ENCODE results near the gene SLC25A25. TPM values are rescaled to one million over a fixed set of nuclear protein-coding genes. Genes with fewer than 3 reads are reported as not detected.

The SLC25A25 gene
- total RNA-seq, 1 donor from 2014 or later, result 8.5 TPM

DNA sequence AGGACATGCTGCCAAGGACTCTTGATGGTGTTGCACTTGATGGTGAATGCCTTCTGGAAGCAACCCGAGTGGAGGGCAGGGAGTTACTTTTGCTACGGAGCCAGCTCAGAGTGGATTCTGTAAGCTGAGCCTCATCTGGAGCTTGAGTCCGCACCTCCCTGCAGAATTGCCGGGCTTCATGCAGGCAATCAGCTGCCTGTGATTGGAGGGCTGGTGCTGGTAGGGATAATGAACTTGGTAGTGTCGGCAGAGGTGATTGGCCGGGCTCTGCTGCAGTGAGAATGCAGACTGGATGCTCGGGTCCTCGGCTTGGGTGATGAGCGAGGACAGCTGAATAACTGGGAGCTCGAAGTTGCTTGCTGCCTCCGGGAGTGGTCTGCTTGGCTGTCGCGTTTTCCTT is 23.1 kb downstream of the SLC25A25 start:
- Histone ChIP-seq H3K4me2 (no peak overlapping the region), H3K4me1 (peaks cover 12% of the 10 kb centered on the region), H3K79me2 (ENCODE audit: low read depth) (peaks cover 12% of the 10 kb centered on the region), H3K27me3 (no peaks in the 10 kb centered on the region), H4K20me1 (ENCODE audit: low read depth) (peaks cover 22% of the 10 kb centered on the region), H3K4me3 (no peak overlapping the region), H2AFZ (replicated peaks) (no peak overlapping the region), H3K9me3 (ENCODE audit: low read depth) (no peaks in the 10 kb centered on the region), H3K27ac (no peak overlapping the region), H3F3A (ENCODE audit: low read depth) (peaks cover 4% of the 10 kb centered on the region), H3K9ac (no peak overlapping the region), H3K36me3 (no peaks in the 10 kb centered on the region)
- Mint-ChIP-seq H3K9me3 (no peaks in the 10 kb centered on the region), H3K4me3 (peak overlapping the region; percentile 75), H3K4me1 (peaks cover 42% of the 10 kb centered on the region), H3K27me3 (ENCODE audit: insufficient read depth, low read depth) (peaks cover 3% of the 10 kb centered on the region), H3K27ac (peak overlapping the region; percentile 50), H3K36me3 (peaks cover 2% of the 10 kb centered on the region)
- DNase-seq (ENCODE audit: low spot score), result no peak
- TF ChIP-seq EZH2phosphoT487 (IDR thresholded peaks at IDR 0.05) (no peak), EZH2 (IDR thresholded peaks at IDR 0.05) (no peak)
- TF ChIP-seq, protein P1, sequence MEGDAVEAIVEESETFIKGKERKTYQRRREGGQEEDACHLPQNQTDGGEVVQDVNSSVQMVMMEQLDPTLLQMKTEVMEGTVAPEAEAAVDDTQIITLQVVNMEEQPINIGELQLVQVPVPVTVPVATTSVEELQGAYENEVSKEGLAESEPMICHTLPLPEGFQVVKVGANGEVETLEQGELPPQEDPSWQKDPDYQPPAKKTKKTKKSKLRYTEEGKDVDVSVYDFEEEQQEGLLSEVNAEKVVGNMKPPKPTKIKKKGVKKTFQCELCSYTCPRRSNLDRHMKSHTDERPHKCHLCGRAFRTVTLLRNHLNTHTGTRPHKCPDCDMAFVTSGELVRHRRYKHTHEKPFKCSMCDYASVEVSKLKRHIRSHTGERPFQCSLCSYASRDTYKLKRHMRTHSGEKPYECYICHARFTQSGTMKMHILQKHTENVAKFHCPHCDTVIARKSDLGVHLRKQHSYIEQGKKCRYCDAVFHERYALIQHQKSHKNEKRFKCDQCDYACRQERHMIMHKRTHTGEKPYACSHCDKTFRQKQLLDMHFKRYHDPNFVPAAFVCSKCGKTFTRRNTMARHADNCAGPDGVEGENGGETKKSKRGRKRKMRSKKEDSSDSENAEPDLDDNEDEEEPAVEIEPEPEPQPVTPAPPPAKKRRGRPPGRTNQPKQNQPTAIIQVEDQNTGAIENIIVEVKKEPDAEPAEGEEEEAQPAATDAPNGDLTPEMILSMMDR (IDR thresholded peaks at IDR 0.05), result no peak

DNA sequence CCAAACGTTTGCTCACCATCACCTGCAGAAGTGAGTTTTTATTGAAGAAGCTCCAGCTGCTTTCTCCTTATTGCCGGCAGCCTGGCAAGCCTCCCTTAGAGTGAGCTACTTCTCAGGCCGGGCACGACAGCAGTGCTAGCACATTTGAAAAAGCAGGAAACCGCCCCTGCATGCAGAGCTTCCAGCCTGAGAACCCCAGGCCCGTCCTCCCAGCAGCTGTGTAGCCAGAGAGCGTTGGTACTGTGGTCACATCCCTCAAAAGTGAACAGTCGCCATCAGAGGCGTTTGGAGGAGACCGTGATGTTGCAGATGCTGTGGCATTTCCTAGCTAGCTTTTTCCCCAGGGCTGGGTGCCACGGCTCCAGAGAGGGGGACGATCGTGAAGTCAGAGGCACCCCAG is 23.5 kb downstream of the SLC25A25 start:
- no peak overlapping the region for H3K9ac ChIP-seq
- peaks cover 22% of the 10 kb centered on the region for H4K20me1 ChIP-seq (ENCODE audit: low read depth)
- Mint-ChIP-seq H3K4me3 (peak overlapping the region; percentile 39), H3K36me3 (peaks cover 2% of the 10 kb centered on the region), H3K27me3 (ENCODE audit: insufficient read depth, low read depth) (peaks cover 3% of the 10 kb centered on the region), H3K9me3 (no peaks in the 10 kb centered on the region), H3K27ac (peak overlapping the region; percentile 94), H3K4me1 (peaks cover 44% of the 10 kb centered on the region)
- DNase-seq (ENCODE audit: low spot score), result no peak
- TF ChIP-seq, protein P1 (IDR thresholded peaks at IDR 0.05), result no peak
- TF ChIP-seq EZH2 (IDR thresholded peaks at IDR 0.05) (no peak), EZH2phosphoT487 (IDR thresholded peaks at IDR 0.05) (no peak)
- peaks cover 6% of the 10 kb centered on the region for H3F3A ChIP-seq (ENCODE audit: low read depth)
- H3K27me3 ChIP-seq, result no peaks in the 10 kb centered on the region
- no peak overlapping the region for H3K4me2 ChIP-seq
- H3K79me2 ChIP-seq (ENCODE audit: low read depth), result peaks cover 16% of the 10 kb centered on the region
- no peak overlapping the region for H3K4me3 ChIP-seq
- H3K36me3 ChIP-seq, result no peaks in the 10 kb centered on the region
- no peak overlapping the region for H2AFZ ChIP-seq (replicated peaks)
- H3K4me1 ChIP-seq, result peaks cover 12% of the 10 kb centered on the region
- H3K9me3 ChIP-seq (ENCODE audit: low read depth), result no peaks in the 10 kb centered on the region
- H3K27ac ChIP-seq, result no peak overlapping the region

GRCh38 chr9:128092199-128092977 is 24.4 kb downstream of the SLC25A25 start:
- no peak overlapping the region for H3K4me2 ChIP-seq
- H3K36me3 ChIP-seq, result no peaks in the 10 kb centered on the region
- H3K9me3 Mint-ChIP-seq, result no peaks in the 10 kb centered on the region
- H3K4me1 ChIP-seq, result peaks cover 15% of the 10 kb centered on the region
- peaks cover 4% of the 10 kb centered on the region for H3K36me3 Mint-ChIP-seq
- DNase-seq (ENCODE audit: low spot score), result no peak
- no peak overlapping the region for H3K4me3 ChIP-seq
- no peaks in the 10 kb centered on the region for H3K27me3 ChIP-seq
- H3K79me2 ChIP-seq (ENCODE audit: low read depth), result peaks cover 16% of the 10 kb centered on the region
- H3F3A ChIP-seq (ENCODE audit: low read depth), result peaks cover 14% of the 10 kb centered on the region
- H3K27ac Mint-ChIP-seq, result peak overlapping the region; percentile 83
- H3K4me1 Mint-ChIP-seq, result peaks cover 50% of the 10 kb centered on the region
- no peak overlapping the region for H3K9ac ChIP-seq
- TF ChIP-seq, protein P1 (IDR thresholded peaks at IDR 0.05), result no peak
- no peak for TF ChIP-seq EZH2phosphoT487 (IDR thresholded peaks at IDR 0.05)
- TF ChIP-seq EZH2 (IDR thresholded peaks at IDR 0.05), result no peak
- H3K27me3 Mint-ChIP-seq (ENCODE audit: insufficient read depth, low read depth), result peaks cover 3% of the 10 kb centered on the region
- H2AFZ ChIP-seq (replicated peaks), result no peak overlapping the region
- no peaks in the 10 kb centered on the region for H3K9me3 ChIP-seq (ENCODE audit: low read depth)
- H3K27ac ChIP-seq, result no peak overlapping the region
- H4K20me1 ChIP-seq (ENCODE audit: low read depth), result peaks cover 22% of the 10 kb centered on the region
- H3K4me3 Mint-ChIP-seq, result peak overlapping the region; percentile 39
